ENCODE data around the gene GHRL.

GRCh38 chr3:10245081-10245712 is 47.5 kb downstream of the GHRL start:
- TF ChIP-seq CTCF (conservative IDR thresholded peaks at IDR 0.05; ENCODE audit: low read depth, low read length), result no peak
- TF ChIP-seq RAD21 (IDR thresholded peaks at IDR 0.05; ENCODE audit: low read length), result no peak
- no peak for TF ChIP-seq POLR2A (IDR thresholded peaks at IDR 0.05; ENCODE audit: low read depth, low read length)

Measured in IMR-90 (cell line).